Heart right ventricle (tissue), 16 donors: ENCODE results near the gene CEMP1. TPM values are rescaled to one million over a fixed set of nuclear protein-coding genes. Genes with fewer than 3 reads are reported as not detected.
"Not testable (repeated sequence)": the region's sequence is repeated elsewhere in the genome, so short reads cannot be mapped to it uniquely, and the experiment has no call there.

Experiments used
- ATAC-seq, 8 donors: fragments of 200-7000 bp; cut with Tn5 transposase; one replicate each; pipeline ENCODE4 v1.9.1; 2020; ENCODE audit warnings: mild to moderate bottlenecking in 8 of 8, moderate library complexity in 8 of 8, moderate number of reproducible peaks in 1 of 8
- DNase-seq, 2 donors: peaks; one replicate each; pipeline ENCODE4 v3.0.0-alpha.2; 2020
- H3K27ac ChIP-seq, 10 donors: fragments of 200-600 bp; sonication (generic) in 2 of 10; one replicate each; pipeline versions ENCODE4 v1.5.0 to v1.8.0; 2020 to 2022; ENCODE audit warnings: mild to moderate bottlenecking in 3 of 10
- H3K27me3 ChIP-seq, 7 donors: fragments of 200-600 bp; one replicate each; pipeline ENCODE4 v1.8.0; 2021 to 2022; ENCODE audit warnings: mild to moderate bottlenecking in 2 of 7
- H3K36me3 ChIP-seq, 9 donors: fragments of 200-600 bp; sonication (generic) in 1 of 9; one replicate each; pipeline versions ENCODE4 v1.5.0 to v1.8.0; 2020 to 2022; ENCODE audit warnings: mild to moderate bottlenecking in 2 of 9
- H3K4me1 ChIP-seq, 9 donors: fragments of 200-600 bp; sonication (generic) in 1 of 9; one replicate each; pipeline versions ENCODE4 v1.5.0 to v1.8.0; 2020 to 2022; ENCODE audit warnings: mild to moderate bottlenecking in 4 of 9
- H3K4me3 ChIP-seq, 10 donors: fragments of 200-600 bp; sonication (generic) in 2 of 10; one replicate each; pipeline versions ENCODE4 v1.5.0 to v1.8.0; 2020 to 2022; ENCODE audit warnings: mild to moderate bottlenecking in 7 of 10, moderate library complexity in 2 of 10
- H3K9me3 ChIP-seq, 11 donors: fragments of 200-600 bp in 10 of 11; sonication (generic) in 2 of 11; one replicate each; pipeline versions ENCODE4 v1.5.0 to v1.8.0; 2013 to 2022; ENCODE audit warnings: mild to moderate bottlenecking in 2 of 11, control low read depth in 1 of 11, moderate library complexity in 1 of 11
- WGBS, 2 donors: extraction: QIAGEN DNeasy Blood & Tissue Kit; methylation state at CpG; one replicate each; pipeline ENCODE4 v1.1.7; 2013; ENCODE audit warnings: inconsistent platforms in 1 of 2; 5-methylcytosine and 5-hydroxymethylcytosine counted together
- intact Hi-C, 10 donors: fragments of 100-400 bp; cut with DNase I; formaldehyde crosslinking; loops; one replicate each; pipeline versions ENCODE4 v1.11.1 to v1.14.2; 2022
- polyA plus RNA-seq, 2 donors: library from polyadenylated mRNA; stranded (reverse); fragments of 200-250 nt; gene quantifications; one replicate each; pipeline ENCODE4 v1.2.3, GENCODE V29; 2013
- total RNA-seq, 10 donors: library from RNA; stranded (reverse); fragmentation: NEBNext Ultra II Directional in 3 of 10; extraction: Animal tissue kit (Norgen Biotek cat#: 25700) in 3 of 10; gene quantifications; one replicate each; pipeline versions ENCODE4 v1.2.1 to v1.2.4, GENCODE V29; 2021 to 2023
- TF ChIP-seq, protein P1 (sequence below), 9 donors: fragments of 200-600 bp; sonication (generic) in 2 of 9; IDR thresholded peaks; one replicate each; pipeline versions ENCODE4 v1.5.0 to v1.8.0; 2021 to 2022; ENCODE audit warnings: antibody characterized with exemption in 9 of 9, mild to moderate bottlenecking in 5 of 9, moderate library complexity in 1 of 9
- donor health status: Arrhythmogenic right ventricular cardiomyopathy.
- donor health status: ischemic (EF 13 %, LVEDD 7.1; RV severe dilation, severe dysfunction).
- donor health status: healthy with polysubstance abuse.
- donor health status: DM: no; HTN: yes; CAD: no.
- donor health status: DM: no; HTN: no; CAD: no.
- donor health status: ischemic (EF 25% LVEDD 6.9; RV normal size, moderate dysfunction).
- donor health status: ischemic (EF 25% LVEDD 5.7; RV mildly dilated, moderate dysfunction).
- donor health status: healthy.
- donor health status: DM: yes; HTN: yes; CAD: no.
- donor health status: Ischemic cardiomyopathy.
- donor health status: ischemic (EF 35%, LVEDD 5.7; RV mildly dilated, moderate dysfunction).
- donor health status: nonischemic (EF 11% LVEDD 7.7; RV severe dilation, severe dysfunction).
- donor health status: DM: yes; HTN: yes; CAD: no.
- donor health status: PGD.
- donor health status: ischemic (EF 29% LVEDD 5.4; RV normal size, mild dysfunction).
- donor health status: nonischemic (EF 23%, LVEDD 6.1; RV moderate dilation, normal function).

Gene CEMP1
- total and polyA plus RNA-seq, 12 donors = 0.20 to 0.44 TPM; not detected in 10

DNA sequence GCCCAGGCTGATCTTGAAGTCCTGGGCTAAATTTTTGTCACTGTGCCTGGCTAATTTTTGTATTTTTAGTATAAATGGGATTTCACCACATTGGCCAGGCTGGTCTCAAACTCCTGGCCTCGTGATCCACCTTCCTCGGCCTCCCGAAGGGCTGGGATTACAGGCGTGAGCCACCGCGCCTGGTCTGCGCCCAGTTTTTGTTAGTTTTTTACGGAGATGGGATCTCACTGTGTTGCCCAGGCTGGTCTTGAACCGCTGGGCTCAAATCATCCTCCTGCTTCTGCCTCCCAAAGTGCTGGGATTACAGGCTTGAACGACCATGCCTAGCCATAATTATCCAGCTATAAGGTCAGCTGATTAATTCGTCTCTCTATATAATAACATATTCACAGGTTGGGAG, 2.7 kb upstream of the CEMP1 start:
- 87 to 91% methylated on average over 11 of the region's 11 CpGs for WGBS, 2 donors
- no peaks in the 10 kb centered on the region for H3K9me3 ChIP-seq
- H3K4me3 ChIP-seq = no peak overlapping the region
- H3K27me3 ChIP-seq = no peaks in the 10 kb centered on the region
- peaks cover 0 to 44% (median 27%) of the 10 kb centered on the region in 9 donors for H3K4me1 ChIP-seq
- peaks cover 0 to 16% (median 5%) of the 10 kb centered on the region in 9 donors for H3K36me3 ChIP-seq
- intact Hi-C loops = no loop called here
- TF ChIP-seq, protein P1, sequence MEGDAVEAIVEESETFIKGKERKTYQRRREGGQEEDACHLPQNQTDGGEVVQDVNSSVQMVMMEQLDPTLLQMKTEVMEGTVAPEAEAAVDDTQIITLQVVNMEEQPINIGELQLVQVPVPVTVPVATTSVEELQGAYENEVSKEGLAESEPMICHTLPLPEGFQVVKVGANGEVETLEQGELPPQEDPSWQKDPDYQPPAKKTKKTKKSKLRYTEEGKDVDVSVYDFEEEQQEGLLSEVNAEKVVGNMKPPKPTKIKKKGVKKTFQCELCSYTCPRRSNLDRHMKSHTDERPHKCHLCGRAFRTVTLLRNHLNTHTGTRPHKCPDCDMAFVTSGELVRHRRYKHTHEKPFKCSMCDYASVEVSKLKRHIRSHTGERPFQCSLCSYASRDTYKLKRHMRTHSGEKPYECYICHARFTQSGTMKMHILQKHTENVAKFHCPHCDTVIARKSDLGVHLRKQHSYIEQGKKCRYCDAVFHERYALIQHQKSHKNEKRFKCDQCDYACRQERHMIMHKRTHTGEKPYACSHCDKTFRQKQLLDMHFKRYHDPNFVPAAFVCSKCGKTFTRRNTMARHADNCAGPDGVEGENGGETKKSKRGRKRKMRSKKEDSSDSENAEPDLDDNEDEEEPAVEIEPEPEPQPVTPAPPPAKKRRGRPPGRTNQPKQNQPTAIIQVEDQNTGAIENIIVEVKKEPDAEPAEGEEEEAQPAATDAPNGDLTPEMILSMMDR (IDR thresholded peaks at IDR 0.05) = no peak
- DNase-seq (no peak), ATAC-seq (no peak)
- H3K27ac ChIP-seq = no peak overlapping the region

DNA sequence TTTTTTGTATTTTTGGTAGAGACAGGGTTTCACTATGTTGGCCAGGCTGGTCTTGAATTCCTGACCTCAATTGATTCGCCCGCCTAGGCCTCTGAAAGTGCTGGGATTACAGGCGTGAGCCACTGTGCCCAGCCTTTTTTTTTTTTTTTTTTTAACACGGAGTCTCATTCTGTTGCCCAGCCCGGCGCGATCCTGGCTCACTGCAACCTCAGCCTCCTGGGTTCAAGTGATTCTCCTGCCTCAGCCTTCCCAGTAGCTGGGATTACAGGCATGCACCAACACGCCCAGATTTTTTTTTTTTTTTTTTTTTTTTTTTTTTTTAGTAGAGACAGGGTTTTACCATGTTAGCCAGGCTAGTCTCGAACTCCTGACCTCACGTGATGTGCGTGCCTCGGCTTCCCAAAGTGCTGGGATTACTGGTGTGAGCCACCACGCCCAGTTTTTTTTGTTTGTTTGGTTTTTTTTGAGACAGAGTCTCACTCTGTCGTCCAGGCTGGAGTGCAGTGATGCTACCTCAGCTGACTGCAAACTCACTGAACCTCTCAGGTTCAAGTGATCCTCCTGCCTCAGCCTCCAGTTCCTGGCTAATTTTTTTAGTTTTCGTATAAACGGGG, 2.0 kb upstream of the CEMP1 start:
- H3K27ac ChIP-seq = peak overlapping the region in 9 of 10 donors; percentile 78 to 94 (median 88)
- peaks cover 0 to 23% (median 6%) of the 10 kb centered on the region in 9 donors for H3K36me3 ChIP-seq
- peaks cover 0 to 40% (median 23%) of the 10 kb centered on the region in 9 donors for H3K4me1 ChIP-seq
- intact Hi-C loops, ATAC-seq, H3K27me3 ChIP-seq, H3K9me3 ChIP-seq, DNase-seq: not testable (repeated sequence)
- peak overlapping the region; percentile 47 to 77 (median 66) for H3K4me3 ChIP-seq
- WGBS, 2 donors = 38 to 40% methylated on average over 15 to 16 of the region's 16 CpGs

- TF ChIP-seq, protein P1 (IDR thresholded peaks at IDR 0.05) = no peak
- peak; percentile 59 to 63 for DNase-seq
- Histone ChIP-seq H3K27ac (peak overlapping the region; percentile 55 to 94 (median 86)), H3K9me3 (no peaks in the 10 kb centered on the region), H3K4me1 (peaks cover 0 to 40% (median 23%) of the 10 kb centered on the region in 9 donors), H3K27me3 (no peaks in the 10 kb centered on the region), H3K36me3 (peaks cover 0 to 29% (median 11%) of the 10 kb centered on the region in 9 donors), H3K4me3 (peak overlapping the region; percentile 47 to 77 (median 66))
- WGBS, 2 donors = 2 to 3% methylated on average over 37 of the region's 37 CpGs
- intact Hi-C loops = no loop called here
- ATAC-seq = peak; percentile 2 to 24 (median 16)
Measured at GRCh38 chr16:2532494-2533141, 1.4 kb upstream of the CEMP1 start.

DNA sequence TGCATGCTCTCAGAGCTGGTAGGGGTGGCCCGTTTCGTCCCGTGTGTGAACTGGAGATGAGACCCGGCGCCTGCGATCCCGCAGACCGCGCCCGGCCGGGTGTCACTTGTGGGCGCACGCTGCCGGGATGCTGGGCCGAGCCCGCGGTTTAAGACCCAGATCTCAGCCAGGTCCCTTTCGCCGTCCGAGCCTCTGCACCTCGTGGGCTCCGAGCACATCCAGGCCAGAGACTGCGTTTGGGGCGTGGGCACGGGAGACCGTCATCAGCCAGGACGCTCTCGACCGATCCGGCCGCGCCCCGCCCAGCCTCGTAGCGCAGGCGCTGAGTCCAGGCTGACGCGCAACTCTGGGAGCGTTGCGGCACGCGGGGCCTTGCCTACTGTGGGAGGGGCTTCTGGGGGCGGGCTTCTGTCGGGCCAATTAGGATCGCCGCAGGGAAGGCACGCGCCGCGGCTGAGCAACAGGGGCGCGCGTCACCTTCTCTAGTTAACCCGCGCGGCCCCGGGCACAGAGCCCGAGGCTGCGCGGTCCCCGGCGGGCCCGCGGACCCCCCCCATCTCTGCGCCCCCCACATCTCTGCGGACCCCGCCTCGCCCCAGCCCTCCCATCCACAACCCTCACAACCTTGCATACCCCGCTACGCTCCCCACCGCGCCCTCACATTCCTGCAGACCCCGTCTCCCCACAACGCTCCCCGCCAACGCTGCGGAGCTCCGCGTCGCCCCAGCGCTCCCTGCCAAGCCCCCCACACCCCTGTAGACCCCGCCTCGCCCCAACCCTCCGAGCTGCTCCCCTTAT, 687 bp upstream of the CEMP1 start:
- Histone ChIP-seq H3K4me3 (peak overlapping the region; percentile 47 to 77 (median 66)), H3K36me3 (peaks cover 0 to 36% (median 11%) of the 10 kb centered on the region in 9 donors), H3K27me3 (no peaks in the 10 kb centered on the region), H3K4me1 (peaks cover 0 to 37% (median 17%) of the 10 kb centered on the region in 9 donors), H3K27ac (peak overlapping the region; percentile 55 to 94 (median 86)), H3K9me3 (no peaks in the 10 kb centered on the region)
- TF ChIP-seq, protein P1 (IDR thresholded peaks at IDR 0.05) = no peak
- 0 to 1% methylated on average over 59 to 83 of the region's 84 CpGs for WGBS, 2 donors
- ATAC-seq = peak; percentile 93 to 97 (median 96)
- intact Hi-C loops = no loop called here
- DNase-seq = peak; percentile 98
